HCT116 (cell line): ENCODE data around the gene ACTG1. TPM values are rescaled to one million over a fixed set of nuclear protein-coding genes. Genes with fewer than 3 reads are reported as not detected.
A peak's percentile ranks its signal among the peaks of the same experiment; 100 is the strongest.

ENCODE experiments used
- ATAC-seq: fragments of 200-7000 bp; cut with Tn5 transposase; 2 replicates; pipeline ENCODE4 v1.9.1; 2020; ENCODE audit warnings: mild to moderate bottlenecking, moderate library complexity
- BruUV-seq: library from RNA; stranded (reverse); fragments of 400-500 nt; replicated peaks from 2 replicates; lab custom pipeline; 2021; lab: Mats Ljungman, UMichigan
- CTCF ChIA-PET: fragments of 300-600 bp; sonication (Branson Sonifier 250); formaldehyde crosslinking; loops from one replicate; lab custom pipeline; 2021; ENCODE audit warnings: antibody characterized with exemption; lab: Charles Lee
- POLR2A ChIA-PET: fragments of 300-600, 350-600 bp; sonication (Branson Sonifier 250); formaldehyde crosslinking; loops from one replicate; lab custom pipeline; 2021; ENCODE audit warnings: antibody characterized with exemption; lab: Charles Lee
- RAD21 ChIA-PET, 2 experiments: fragments of 300-600 bp; sonication (Branson Sonifier 250); formaldehyde crosslinking; loops; one replicate each; lab custom pipeline; 2023; ENCODE audit warnings: low total read pairs in 2 of 2; ENCODE audit not compliant: uncharacterized antibody in 2 of 2, unreplicated experiment in 2 of 2, low non-redundant PET in 1 of 2; lab: Charles Lee
- DNase-seq: peaks from one replicate; pipeline ENCODE4 v3.0.0-alpha.2; 2010; ENCODE audit warnings: low read depth, low spot score
- H2AFZ ChIP-seq: fragments of 200-600 bp; shearing (Covaris generic), sonication (generic); 2 replicates; pipeline ENCODE4 v1.6.1; 2017; ENCODE audit warnings: low read depth, mixed run types, mixed read lengths, antibody characterized with exemption, low read length; ENCODE audit not compliant: poor library complexity, severe bottlenecking
- H3K27ac ChIP-seq: 2 replicates; pipeline ENCODE4 v1.5.1; 2012; ENCODE audit warnings: low read depth, low read length
- H3K27me3 ChIP-seq: fragments of 200-600 bp; sonication (generic); 2 replicates; pipeline ENCODE4 v1.6.1; 2016; ENCODE audit warnings: mixed run types, low read length, mixed read lengths; ENCODE audit not compliant: insufficient read depth
- H3K36me3 ChIP-seq, 2 experiments: fragments of 200-500 bp in 1 of 2; fragments of 200-600 bp in 1 of 2; sonication (Bioruptor generic) in 1 of 2; sonication (generic) in 1 of 2; 2 replicates each; pipeline versions ENCODE4 v1.5.1 to v1.6.1; 2014 to 2016; ENCODE audit warnings: low read length in 2 of 2, inconsistent platforms in 1 of 2, mixed read lengths in 1 of 2, mixed run types in 1 of 2; ENCODE audit not compliant: insufficient read depth in 2 of 2, control insufficient read depth in 1 of 2
- H3K4me1 ChIP-seq, 2 experiments: fragments of 200-600 bp in 1 of 2; sonication (generic) in 1 of 2; 2 replicates each; pipeline versions ENCODE4 v1.5.1 to v1.6.1; 2012 to 2017; ENCODE audit warnings: low read length in 2 of 2, inconsistent platforms in 1 of 2, mild to moderate bottlenecking in 1 of 2, mixed read lengths in 1 of 2, mixed run types in 1 of 2, moderate library complexity in 1 of 2; ENCODE audit not compliant: insufficient read depth in 2 of 2, control insufficient read depth in 1 of 2
- H3K4me2 ChIP-seq: fragments of 200-600 bp; sonication (generic); 2 replicates; pipeline ENCODE4 v1.6.1; 2017; ENCODE audit warnings: mixed run types, low read length, mixed read lengths
- H3K4me3 ChIP-seq, 2 experiments: fragments of 200-600 bp in 1 of 2; sonication (generic) in 1 of 2; replicated peaks in 1 of 2; 2 replicates each; pipeline ENCODE4 v1.5.1; 2011 to 2016; ENCODE audit warnings: low read length in 2 of 2, control low read depth in 1 of 2, low read depth in 1 of 2, mild to moderate bottlenecking in 1 of 2, mixed read lengths in 1 of 2, mixed run types in 1 of 2
- H3K79me2 ChIP-seq: fragments of 200-600 bp; sonication (generic); 2 replicates; pipeline ENCODE4 v1.6.1; 2017; ENCODE audit warnings: mild to moderate bottlenecking, mixed run types, low read length, moderate library complexity, mixed read lengths; ENCODE audit not compliant: insufficient read depth
- H3K9ac ChIP-seq: fragments of 200-600 bp; sonication (generic); 2 replicates; pipeline ENCODE4 v1.6.1; 2016; ENCODE audit warnings: low read length, mixed read lengths
- H3K9me2 ChIP-seq: fragments of 200-600 bp; sonication (generic), shearing (Covaris generic); 2 replicates; pipeline ENCODE4 v1.6.1; 2017; ENCODE audit warnings: mixed run types, mild to moderate bottlenecking, moderate library complexity; ENCODE audit not compliant: insufficient read depth
- H3K9me3 ChIP-seq, 2 experiments: fragments of 200-500 bp in 1 of 2; fragments of 200-600 bp in 1 of 2; sonication (Bioruptor generic) in 1 of 2; sonication (generic) in 1 of 2; 2 replicates each; pipeline ENCODE4 v1.6.1; 2014 to 2017; ENCODE audit warnings: low read length in 2 of 2, mixed read lengths in 2 of 2, inconsistent platforms in 1 of 2, low read depth in 1 of 2, mild to moderate bottlenecking in 1 of 2, mixed run types in 1 of 2, moderate library complexity in 1 of 2; ENCODE audit not compliant: control insufficient read depth in 1 of 2, insufficient read depth in 1 of 2
- H4K20me1 ChIP-seq: fragments of 200-600 bp; sonication (generic), shearing (Covaris generic); 2 replicates; pipeline ENCODE4 v1.6.1; 2017; ENCODE audit warnings: mixed run types, mild to moderate bottlenecking, moderate library complexity; ENCODE audit not compliant: insufficient read depth
- CTCF ChIP-seq, 3 experiments: fragments of 200-600 bp in 1 of 3; sonication (generic) in 1 of 3; IDR thresholded peaks in 2 of 3; conservative IDR thresholded peaks in 1 of 3; 2 replicates each; pipeline ENCODE4 v1.5.1; 2012 to 2017; ENCODE audit warnings: low read depth in 2 of 3, low read length in 2 of 3, antibody characterized with exemption in 1 of 3, borderline replicate concordance in 1 of 3, control low read depth in 1 of 3, mild to moderate bottlenecking in 1 of 3, mixed read lengths in 1 of 3, mixed run types in 1 of 3, moderate library complexity in 1 of 3; ENCODE audit not compliant: insufficient read depth in 1 of 3
- POLR2AphosphoS5 ChIP-seq: IDR thresholded peaks from 2 replicates; pipeline ENCODE4 v1.6.1; 2011; ENCODE audit warnings: mild to moderate bottlenecking, low read depth, low read length, moderate library complexity
- RAD21 ChIP-seq: IDR thresholded peaks from 2 replicates; pipeline ENCODE4 v1.6.1; 2012; ENCODE audit warnings: low read depth, mild to moderate bottlenecking
- REST ChIP-seq: IDR thresholded peaks from 2 replicates; pipeline ENCODE4 v1.6.1; 2012; ENCODE audit warnings: low read depth
- SIN3A ChIP-seq: IDR thresholded peaks from 2 replicates; pipeline ENCODE4 v1.6.1; 2012; ENCODE audit warnings: low read depth
- intact Hi-C: fragments of 100-400 bp; cut with micrococcal nuclease; formaldehyde crosslinking; loops from 2 replicates; pipeline ENCODE4 v1.10.0; 2022
- total RNA-seq: library from RNA; stranded (reverse); gene quantifications from one replicate; pipeline ENCODE4 v1.2.1, GENCODE V29; 2021; ENCODE audit not compliant: unreplicated experiment

The ACTG1 gene
- total RNA-seq, 1 experiment from 2014 or later, result 6,223 TPM

GRCh38 chr17:81558941-81559806 lies 46.6 kb upstream of the ACTG1 start:
- H3K4me1 ChIP-seq, result peaks cover 3 to 26% of the 10 kb centered on the region in 2 experiments

More at GRCh38 chr17:81558941-81559806, 46.6 kb upstream of the ACTG1 start:
- Histone ChIP-seq H3K9ac (no peak overlapping the region), H3K9me2 (no peaks in the 10 kb centered on the region), H3K27ac (no peak overlapping the region; the same call in 1 of the 2 replicates), H4K20me1 (no peaks in the 10 kb centered on the region), H3K9me3 (no peaks in the 10 kb centered on the region), H3K79me2 (no peaks in the 10 kb centered on the region; the same call in 1 of the 2 replicates), H3K4me3 (no peak overlapping the region)
- RAD21 ChIA-PET, result no interaction called here
- no peak for DNase-seq
- TF ChIP-seq RAD21 (no peak), CTCF (IDR thresholded peaks at IDR 0.05 in 2 of 3, conservative IDR thresholded peaks at IDR 0.05 in 1 of 3; ENCODE audit: borderline replicate concordance in 1 of 3, insufficient read depth in 1 of 3, low read depth in 2 of 3, low read length in 2 of 3) (peak in 2 of 3 experiments; percentile 30 to 32; a peak in 4 of 6 replicates), POLR2AphosphoS5 (no peak), SIN3A (no peak), REST (no peak)
- TF ChIP-seq, all 23 proteins: peak for 1
- CTCF ChIA-PET, result no interaction called here
- H3K36me3 ChIP-seq, result peaks cover 40 to 55% of the 10 kb centered on the region in 2 experiments
- no peaks in the 10 kb centered on the region for H3K27me3 ChIP-seq
- peak; percentile 67 for ATAC-seq
- no peak overlapping the region for H3K4me2 ChIP-seq
- H2AFZ ChIP-seq, result no peak overlapping the region
- intact Hi-C loops, result loop anchor here (10.0 kb wide), 1 partner anchor 136 kb away; no protein-coding TSS in a partner anchor
- BruUV-seq, result no TSS peak
- POLR2A ChIA-PET, result no interaction called here
